ENCODE results near the gene ZNF606.

Gene ZNF606

DNA sequence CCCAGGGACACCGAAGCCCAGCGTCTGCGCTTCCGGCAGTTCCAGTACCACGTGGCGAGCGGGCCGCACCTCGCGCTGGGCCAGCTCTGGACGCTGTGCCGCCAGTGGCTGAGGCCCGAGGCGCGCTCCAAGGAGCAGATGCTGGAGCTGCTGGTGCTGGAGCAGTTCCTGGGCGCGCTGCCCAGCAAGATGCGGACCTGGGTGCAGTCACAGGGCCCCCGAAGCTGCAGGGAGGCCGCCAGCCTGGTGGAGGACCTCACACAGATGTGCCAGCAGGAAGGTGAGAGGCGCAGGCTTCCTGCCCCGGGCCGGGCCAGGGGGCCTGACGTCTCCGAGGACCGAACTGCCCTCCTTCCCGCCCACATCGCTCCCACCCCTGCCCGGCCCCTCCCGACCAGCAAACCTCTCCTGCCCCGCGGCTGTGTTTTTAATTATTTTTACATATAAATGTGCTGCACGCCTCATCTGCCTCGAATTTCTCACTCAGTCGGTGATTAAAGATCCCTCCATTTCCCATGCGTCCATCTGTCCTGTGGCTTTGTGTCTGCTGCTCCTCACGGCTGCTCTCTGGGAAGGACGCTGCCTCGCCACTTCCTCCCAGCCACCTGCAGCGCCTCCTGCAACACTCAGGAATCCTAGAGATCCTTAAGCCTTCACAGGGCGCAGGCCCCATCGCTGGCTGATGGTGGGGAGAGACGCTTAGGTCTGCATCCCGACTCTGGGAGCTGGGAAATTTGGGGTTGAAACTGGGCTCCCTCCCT is 35.5 kb upstream of the ZNF606 start:
- Histone ChIP-seq H3K4me1 (ENCODE audit: control insufficient read depth, low read length) (no peaks in the 10 kb centered on the region), H4K20me1 (ENCODE audit: control insufficient read depth, insufficient read depth, low read depth, low read length) (no peaks in the 10 kb centered on the region), H3F3A (ENCODE audit: control insufficient read depth, insufficient read depth) (no peaks in the 10 kb centered on the region), H3K27ac (ENCODE audit: low read depth, low read length) (no peak overlapping the region), H3K4me2 (ENCODE audit: low read length) (no peak overlapping the region), H3K36me3 (ENCODE audit: control insufficient read depth, low read length) (no peaks in the 10 kb centered on the region), H3K4me3 (ENCODE audit: low read length) (no peak overlapping the region), H3K9me2 (replicated peaks; ENCODE audit: control insufficient read depth, low read length) (no peaks in the 10 kb centered on the region), H3K27me3 (ENCODE audit: control insufficient read depth, low read length) (no peaks in the 10 kb centered on the region), H3K79me2 (ENCODE audit: control insufficient read depth, low read length) (no peaks in the 10 kb centered on the region), H3K9me3 (ENCODE audit: control insufficient read depth, insufficient read depth, low read length) (peaks cover 32% of the 10 kb centered on the region; the same call in 1 of the 2 replicates)
- no peak for TF ChIP-seq EZH2phosphoT487 (IDR thresholded peaks at IDR 0.05; ENCODE audit: borderline replicate concordance, low read length)
- TF ChIP-seq, protein P1, sequence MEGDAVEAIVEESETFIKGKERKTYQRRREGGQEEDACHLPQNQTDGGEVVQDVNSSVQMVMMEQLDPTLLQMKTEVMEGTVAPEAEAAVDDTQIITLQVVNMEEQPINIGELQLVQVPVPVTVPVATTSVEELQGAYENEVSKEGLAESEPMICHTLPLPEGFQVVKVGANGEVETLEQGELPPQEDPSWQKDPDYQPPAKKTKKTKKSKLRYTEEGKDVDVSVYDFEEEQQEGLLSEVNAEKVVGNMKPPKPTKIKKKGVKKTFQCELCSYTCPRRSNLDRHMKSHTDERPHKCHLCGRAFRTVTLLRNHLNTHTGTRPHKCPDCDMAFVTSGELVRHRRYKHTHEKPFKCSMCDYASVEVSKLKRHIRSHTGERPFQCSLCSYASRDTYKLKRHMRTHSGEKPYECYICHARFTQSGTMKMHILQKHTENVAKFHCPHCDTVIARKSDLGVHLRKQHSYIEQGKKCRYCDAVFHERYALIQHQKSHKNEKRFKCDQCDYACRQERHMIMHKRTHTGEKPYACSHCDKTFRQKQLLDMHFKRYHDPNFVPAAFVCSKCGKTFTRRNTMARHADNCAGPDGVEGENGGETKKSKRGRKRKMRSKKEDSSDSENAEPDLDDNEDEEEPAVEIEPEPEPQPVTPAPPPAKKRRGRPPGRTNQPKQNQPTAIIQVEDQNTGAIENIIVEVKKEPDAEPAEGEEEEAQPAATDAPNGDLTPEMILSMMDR (IDR thresholded peaks at IDR 0.05; ENCODE audit: low read depth, low read length, poor library complexity, severe bottlenecking) = no peak

DNA sequence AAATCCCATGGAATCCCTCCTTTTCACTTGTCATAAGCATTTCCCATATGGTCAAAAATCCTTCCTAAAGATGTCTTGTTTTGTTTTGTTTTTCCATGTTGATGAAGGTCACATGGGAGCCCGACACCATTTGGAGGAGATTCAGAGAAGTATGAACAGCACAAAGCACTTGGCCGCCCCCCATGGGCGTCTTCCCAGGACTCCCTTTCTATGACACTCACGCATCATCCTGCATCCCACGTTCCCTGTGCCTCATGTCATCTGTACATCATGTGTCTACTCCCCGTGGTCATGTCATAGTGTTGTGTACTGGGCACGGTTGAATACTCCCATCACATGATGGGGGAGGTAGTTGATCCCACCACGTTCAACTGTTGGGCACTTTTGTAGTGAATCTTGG is 33.2 kb upstream of the ZNF606 start:
- H3K79me2 ChIP-seq (ENCODE audit: control insufficient read depth, low read length) = no peaks in the 10 kb centered on the region
- H3K27ac ChIP-seq (ENCODE audit: low read depth, low read length) = no peak overlapping the region
- H3K9me3 ChIP-seq (ENCODE audit: control insufficient read depth, insufficient read depth, low read length) = peaks cover 25% of the 10 kb centered on the region; the same call in 1 of the 2 replicates
- H3K4me2 ChIP-seq (ENCODE audit: low read length) = no peak overlapping the region
- no peaks in the 10 kb centered on the region for H3K9me2 ChIP-seq (replicated peaks; ENCODE audit: control insufficient read depth, low read length)
- H3F3A ChIP-seq (ENCODE audit: control insufficient read depth, insufficient read depth) = no peaks in the 10 kb centered on the region
- H3K4me3 ChIP-seq (ENCODE audit: low read length) = no peak overlapping the region
- no peaks in the 10 kb centered on the region for H4K20me1 ChIP-seq (ENCODE audit: control insufficient read depth, insufficient read depth, low read depth, low read length)
- no peaks in the 10 kb centered on the region for H3K36me3 ChIP-seq (ENCODE audit: control insufficient read depth, low read length)
- no peaks in the 10 kb centered on the region for H3K4me1 ChIP-seq (ENCODE audit: control insufficient read depth, low read length)
- TF ChIP-seq, protein P1 (IDR thresholded peaks at IDR 0.05; ENCODE audit: low read depth, low read length, poor library complexity, severe bottlenecking) = no peak
- no peak for TF ChIP-seq EZH2phosphoT487 (IDR thresholded peaks at IDR 0.05; ENCODE audit: borderline replicate concordance, low read length)
- H3K27me3 ChIP-seq (ENCODE audit: control insufficient read depth, low read length) = no peaks in the 10 kb centered on the region

DNA sequence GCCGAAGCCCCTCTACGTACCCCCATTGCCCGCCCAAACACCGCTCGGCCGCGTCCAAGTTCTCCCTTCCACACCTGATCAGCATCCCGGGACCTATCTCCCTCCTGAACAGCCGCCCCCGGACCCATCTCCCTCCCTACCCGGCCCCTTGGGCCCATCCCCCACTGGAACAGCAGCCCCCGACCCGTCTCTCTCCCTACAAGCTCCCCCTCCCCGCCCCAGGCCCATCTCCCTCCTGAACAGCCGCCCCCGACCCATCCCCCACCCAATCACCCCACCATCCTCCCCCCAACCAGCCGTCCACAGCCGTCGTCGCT is 31.8 kb upstream of the ZNF606 start:
- no peaks in the 10 kb centered on the region for H3K9me2 ChIP-seq (replicated peaks; ENCODE audit: control insufficient read depth, low read length)
- H4K20me1 ChIP-seq (ENCODE audit: control insufficient read depth, insufficient read depth, low read depth, low read length) = no peaks in the 10 kb centered on the region
- no peak overlapping the region for H3K4me2 ChIP-seq (ENCODE audit: low read length)
- no peak overlapping the region for H3K4me3 ChIP-seq (ENCODE audit: low read length)
- H3K9me3 ChIP-seq (ENCODE audit: control insufficient read depth, insufficient read depth, low read length) = peaks cover 25% of the 10 kb centered on the region; the same call in 1 of the 2 replicates
- H3K27me3 ChIP-seq (ENCODE audit: control insufficient read depth, low read length) = no peaks in the 10 kb centered on the region
- H3K79me2 ChIP-seq (ENCODE audit: control insufficient read depth, low read length) = no peaks in the 10 kb centered on the region
- no peaks in the 10 kb centered on the region for H3K36me3 ChIP-seq (ENCODE audit: control insufficient read depth, low read length)
- no peaks in the 10 kb centered on the region for H3F3A ChIP-seq (ENCODE audit: control insufficient read depth, insufficient read depth)
- H3K27ac ChIP-seq (ENCODE audit: low read depth, low read length) = no peak overlapping the region
- TF ChIP-seq EZH2phosphoT487 (IDR thresholded peaks at IDR 0.05; ENCODE audit: borderline replicate concordance, low read length) = no peak
- TF ChIP-seq, protein P1 (IDR thresholded peaks at IDR 0.05; ENCODE audit: low read depth, low read length, poor library complexity, severe bottlenecking) = no peak
- H3K4me1 ChIP-seq (ENCODE audit: control insufficient read depth, low read length) = no peaks in the 10 kb centered on the region
